SJCRH30 (cell line): ENCODE measurements around the gene DCAF16. TPM values are rescaled to one million over a fixed set of nuclear protein-coding genes. Genes with fewer than 3 reads are reported as not detected.
"Not testable (repeated sequence)": the region's sequence is repeated elsewhere in the genome, so short reads cannot be mapped to it uniquely, and the experiment has no call there.

Experiments
- DNase-seq, 2 experiments: peaks; one replicate each; pipeline ENCODE4 v3.0.0-alpha.2; 2015 to 2020
- H3K27ac ChIP-seq: fragments of 250-450 bp; sonication (Bioruptor Pico); 2 replicates; pipeline ENCODE4 v1.5.1; 2020; ENCODE audit warnings: mild to moderate bottlenecking, moderate library complexity
- H3K27me3 ChIP-seq: fragments of 250-450 bp; sonication (Bioruptor Pico); 2 replicates; pipeline ENCODE4 v1.5.1; 2020; ENCODE audit warnings: mild to moderate bottlenecking, moderate library complexity
- H3K36me3 ChIP-seq: fragments of 250-450 bp; sonication (Bioruptor Pico); 2 replicates; pipeline ENCODE4 v1.5.1; 2020; ENCODE audit warnings: mild to moderate bottlenecking, moderate library complexity
- H3K4me1 ChIP-seq: fragments of 250-450 bp; sonication (Bioruptor Pico); 2 replicates; pipeline ENCODE4 v1.5.1; 2020; ENCODE audit warnings: mild to moderate bottlenecking, moderate library complexity
- H3K4me3 ChIP-seq: fragments of 250-450 bp; sonication (Bioruptor Pico); 2 replicates; pipeline ENCODE4 v1.5.1; 2020; ENCODE audit warnings: mild to moderate bottlenecking, moderate library complexity
- H3K9me3 ChIP-seq: fragments of 250-450 bp; sonication (Bioruptor Pico); replicated peaks from 2 replicates; pipeline ENCODE4 v1.5.1; 2020; ENCODE audit warnings: mild to moderate bottlenecking, moderate library complexity
- total RNA-seq: library from RNA; depleted of rRNA; stranded (reverse); fragments of >200 nt; shearing (Covaris generic); gene quantifications from 2 replicates; pipeline ENCODE4 v1.2.3, GENCODE V29; 2014; rRNA removed

DCAF16 gene
- total RNA-seq: 59.1 and 73.7 TPM in 2 replicates

GRCh38 chr4:17810260-17811077 lies at the start of gene DCAF16, which contains the start of gene NCAPG:
DCAF16 (minus strand) TSS chr4:17810757; CDS start chr4:17804141, 6,616 bp downstream.
NCAPG (plus strand) TSS chr4:17810979; CDS start chr4:17811078, 99 bp downstream.
- H3K9me3 ChIP-seq: no peaks in the 10 kb centered on the region
- H3K4me3 ChIP-seq: peak within 1 kb of the TSS; percentile 93
- peaks cover 9% of the 10 kb centered on the region; the same call in 1 of the 2 replicates for H3K4me1 ChIP-seq
- H3K27me3 ChIP-seq: no peaks in the 10 kb centered on the region
- H3K36me3 ChIP-seq: peaks cover 43% of the 10 kb centered on the region
- DNase-seq: peak; percentile 99 to 100
- peak within 1 kb of the TSS; percentile 92 for H3K27ac ChIP-seq

- no peak for DNase-seq
- Histone ChIP-seq H3K4me3 (no peak overlapping the region), H3K36me3 (peaks cover 3% of the 10 kb centered on the region; the same call in 1 of the 2 replicates), H3K27ac (no peak overlapping the region), H3K27me3 (no peaks in the 10 kb centered on the region), H3K4me1 (no peaks in the 10 kb centered on the region), H3K9me3 (no peaks in the 10 kb centered on the region)
These were observed 49.3 kb upstream of the DCAF16 start for GRCh38 chr4:17859793-17860406.

- Histone ChIP-seq H3K4me1 (no peaks in the 10 kb centered on the region), H3K9me3 (peaks cover 3% of the 10 kb centered on the region), H3K27me3 (no peaks in the 10 kb centered on the region), H3K27ac (no peak overlapping the region), H3K36me3 (0 out of 2 replicates have a peak, but pooled peaks cover 2% of the 10 kb centered on the region), H3K4me3 (no peak overlapping the region)
- DNase-seq: no peak
These were observed 43.5 kb upstream of the DCAF16 start for GRCh38 chr4:17854036-17854435.

GRCh38 chr4:17851959-17852358 lies 41.4 kb upstream of the DCAF16 start:
- no peaks in the 10 kb centered on the region for H3K4me1 ChIP-seq
- H3K9me3 ChIP-seq: peaks cover 12% of the 10 kb centered on the region
- H3K27ac ChIP-seq: no peak overlapping the region
- H3K36me3 ChIP-seq: peaks cover 16% of the 10 kb centered on the region
- no peak for DNase-seq
- no peaks in the 10 kb centered on the region for H3K27me3 ChIP-seq
- no peak overlapping the region for H3K4me3 ChIP-seq

- not testable (repeated sequence) for H3K27me3 ChIP-seq, DNase-seq, H3K4me3 ChIP-seq, H3K4me1 ChIP-seq, H3K27ac ChIP-seq
- H3K9me3 ChIP-seq: peaks cover 12% of the 10 kb centered on the region
- H3K36me3 ChIP-seq: peaks cover 33% of the 10 kb centered on the region
These were observed 39.7 kb upstream of the DCAF16 start for GRCh38 chr4:17850295-17850694.

- Histone ChIP-seq H3K27me3 (no peaks in the 10 kb centered on the region), H3K9me3 (peaks cover 12% of the 10 kb centered on the region; the same call in 1 of the 2 replicates), H3K4me1 (no peaks in the 10 kb centered on the region), H3K27ac (no peak overlapping the region), H3K4me3 (no peak overlapping the region), H3K36me3 (peaks cover 71% of the 10 kb centered on the region)
- DNase-seq: no peak
These were observed 35.7 kb upstream of the DCAF16 start for GRCh38 chr4:17846266-17846665.

- no peak overlapping the region for H3K27ac ChIP-seq
- H3K9me3 ChIP-seq: no peaks in the 10 kb centered on the region
- peaks cover 91% of the 10 kb centered on the region for H3K36me3 ChIP-seq
- DNase-seq: no peak
- H3K4me1 ChIP-seq: no peaks in the 10 kb centered on the region
- H3K4me3 ChIP-seq: no peak overlapping the region
- no peaks in the 10 kb centered on the region for H3K27me3 ChIP-seq
These were observed 13.5 kb upstream of the DCAF16 start for GRCh38 chr4:17823871-17824669.

- Histone ChIP-seq H3K4me3 (no peak overlapping the region), H3K27ac (no peak overlapping the region), H3K36me3 (peaks cover 85% of the 10 kb centered on the region), H3K27me3 (no peaks in the 10 kb centered on the region), H3K9me3 (no peaks in the 10 kb centered on the region), H3K4me1 (peaks cover 3% of the 10 kb centered on the region; the same call in 1 of the 2 replicates)
- peak in 1 of 2 experiments; percentile 33 for DNase-seq
These were observed 6.5 kb upstream of the DCAF16 start for GRCh38 chr4:17817027-17817426.

- DNase-seq: no peak
- Histone ChIP-seq H3K27ac (no peak overlapping the region), H3K4me3 (no peak overlapping the region), H3K36me3 (peaks cover 85% of the 10 kb centered on the region), H3K27me3 (no peaks in the 10 kb centered on the region), H3K4me1 (peaks cover 3% of the 10 kb centered on the region; the same call in 1 of the 2 replicates), H3K9me3 (no peaks in the 10 kb centered on the region)
These were observed 5.6 kb upstream of the DCAF16 start for GRCh38 chr4:17816142-17816541.

GRCh38 chr4:17814140-17814539 lies 3.6 kb upstream of the DCAF16 start:
- Histone ChIP-seq H3K27ac (no peak overlapping the region), H3K4me3 (no peak overlapping the region), H3K9me3 (no peaks in the 10 kb centered on the region), H3K4me1 (peaks cover 3% of the 10 kb centered on the region; the same call in 1 of the 2 replicates), H3K27me3 (no peaks in the 10 kb centered on the region), H3K36me3 (peaks cover 66% of the 10 kb centered on the region)
- DNase-seq: no peak

- Histone ChIP-seq H3K4me3 (peak overlapping the region; percentile 93), H3K27me3 (no peaks in the 10 kb centered on the region), H3K36me3 (peaks cover 61% of the 10 kb centered on the region), H3K9me3 (no peaks in the 10 kb centered on the region), H3K27ac (no peak overlapping the region), H3K4me1 (peaks cover 8% of the 10 kb centered on the region; the same call in 1 of the 2 replicates)
- DNase-seq: peak in 1 of 2 experiments; percentile 7
These were observed 2.2 kb upstream of the DCAF16 start for GRCh38 chr4:17812801-17813200.

GRCh38 chr4:17812125-17812524 lies 1.6 kb upstream of the DCAF16 start:
- Histone ChIP-seq H3K9me3 (no peaks in the 10 kb centered on the region), H3K36me3 (peaks cover 58% of the 10 kb centered on the region), H3K27me3 (no peaks in the 10 kb centered on the region), H3K4me1 (peaks cover 9% of the 10 kb centered on the region; the same call in 1 of the 2 replicates), H3K27ac (peak overlapping the region; percentile 92; the same call in 1 of the 2 replicates), H3K4me3 (peak overlapping the region; percentile 93)
- peak in 1 of 2 experiments; percentile 10 for DNase-seq

- peaks cover 9% of the 10 kb centered on the region; the same call in 1 of the 2 replicates for H3K4me1 ChIP-seq
- no peak for DNase-seq
- H3K4me3 ChIP-seq: peak overlapping the region; percentile 93
- H3K9me3 ChIP-seq: no peaks in the 10 kb centered on the region
- H3K27ac ChIP-seq: peak overlapping the region; percentile 92
- no peaks in the 10 kb centered on the region for H3K27me3 ChIP-seq
- H3K36me3 ChIP-seq: peaks cover 49% of the 10 kb centered on the region
These were observed 584 bp upstream of the DCAF16 start for GRCh38 chr4:17811078-17811603.

- Histone ChIP-seq H3K4me3 (peak overlapping the region; percentile 93), H3K9me3 (no peaks in the 10 kb centered on the region), H3K27ac (peak overlapping the region; percentile 92), H3K36me3 (peaks cover 41% of the 10 kb centered on the region), H3K27me3 (no peaks in the 10 kb centered on the region), H3K4me1 (peaks cover 9% of the 10 kb centered on the region; the same call in 1 of the 2 replicates)
- peak in 1 of 2 experiments; percentile 14 for DNase-seq
These were observed 890 bp downstream of the DCAF16 start for GRCh38 chr4:17809667-17810066.
